HG03060 (cell line): ENCODE results near the gene CMTM4.

Source experiments
- ATAC-seq: cut with Tn5 transposase; IDR thresholded peaks from one replicate; pipeline ENCODE4 v1.9.1; 2021; ENCODE audit warnings: low read depth, moderate number of reproducible peaks; ENCODE audit not compliant: unreplicated experiment

CMTM4 gene

DNA sequence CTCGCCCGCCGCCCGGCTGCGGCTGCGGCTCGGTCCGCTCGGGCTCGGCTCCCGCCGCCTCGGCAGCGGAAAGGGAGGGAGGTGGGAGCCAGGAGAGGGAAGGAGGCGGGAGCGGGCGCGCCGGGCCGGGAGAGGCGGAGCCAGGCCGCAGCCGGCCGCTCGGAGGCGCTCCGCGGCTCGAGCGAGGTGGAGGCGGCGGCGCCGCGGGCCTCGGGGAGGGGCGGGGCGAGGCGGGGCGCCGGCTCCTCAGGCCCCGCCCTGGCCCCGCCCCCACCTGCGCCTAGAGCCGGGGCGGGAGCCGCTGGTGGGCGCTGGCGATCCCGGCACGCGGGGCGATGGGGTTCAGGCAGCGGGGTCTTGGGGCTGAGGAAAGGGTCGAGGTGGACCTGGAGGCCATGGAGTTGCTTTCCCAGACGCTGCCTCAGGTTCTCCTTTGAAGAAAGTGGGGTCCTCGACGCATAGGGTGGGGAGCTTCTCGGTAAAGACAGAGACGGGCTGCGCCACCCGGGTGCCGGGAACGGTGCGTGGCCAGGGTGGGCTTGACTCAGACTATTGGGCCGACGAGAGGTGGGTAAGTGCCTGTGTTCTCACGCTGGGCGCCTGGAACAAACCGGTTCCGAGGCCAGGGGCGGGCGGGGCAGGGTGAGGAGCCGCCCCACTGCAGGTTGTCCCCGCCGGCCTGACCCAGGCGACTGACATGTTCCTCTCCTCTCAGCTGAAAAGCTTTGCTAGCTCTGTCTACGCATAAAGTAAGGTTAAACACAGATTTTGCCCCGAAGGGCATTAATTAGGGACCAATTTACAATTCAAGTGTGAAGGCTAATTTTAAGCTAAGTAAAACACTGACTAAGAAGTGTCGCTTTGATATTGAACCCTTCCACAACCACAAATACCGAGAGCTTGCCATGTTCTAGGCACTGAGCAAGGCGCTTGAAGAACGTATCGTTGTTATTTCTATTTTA is at the start of gene CMTM4:
CMTM4 (minus strand) TSS at position 75 of the 962 bp plus-strand sequence. CDS start 218 bp downstream, outside the sequence.
- ATAC-seq = no peak

DNA sequence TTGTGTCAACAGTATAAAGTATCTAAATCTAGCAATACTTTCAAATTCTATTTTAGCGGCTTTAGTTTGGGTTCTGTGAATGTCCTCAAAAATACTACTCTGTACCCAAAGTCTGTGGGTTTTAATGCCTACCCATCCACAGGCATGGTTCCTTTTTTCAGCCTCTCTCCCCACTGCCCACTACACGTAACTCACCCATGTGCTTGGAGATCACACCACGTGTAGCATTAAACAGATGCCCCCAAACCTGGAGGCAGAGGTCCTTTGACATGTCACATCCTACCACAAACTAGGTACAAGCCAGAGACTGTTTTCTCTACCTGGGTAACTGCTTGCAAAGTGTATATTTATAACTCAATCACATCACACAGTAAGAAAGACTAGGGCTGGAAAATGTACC is 49.5 kb upstream of the CMTM4 start:
- no peak for ATAC-seq

DNA sequence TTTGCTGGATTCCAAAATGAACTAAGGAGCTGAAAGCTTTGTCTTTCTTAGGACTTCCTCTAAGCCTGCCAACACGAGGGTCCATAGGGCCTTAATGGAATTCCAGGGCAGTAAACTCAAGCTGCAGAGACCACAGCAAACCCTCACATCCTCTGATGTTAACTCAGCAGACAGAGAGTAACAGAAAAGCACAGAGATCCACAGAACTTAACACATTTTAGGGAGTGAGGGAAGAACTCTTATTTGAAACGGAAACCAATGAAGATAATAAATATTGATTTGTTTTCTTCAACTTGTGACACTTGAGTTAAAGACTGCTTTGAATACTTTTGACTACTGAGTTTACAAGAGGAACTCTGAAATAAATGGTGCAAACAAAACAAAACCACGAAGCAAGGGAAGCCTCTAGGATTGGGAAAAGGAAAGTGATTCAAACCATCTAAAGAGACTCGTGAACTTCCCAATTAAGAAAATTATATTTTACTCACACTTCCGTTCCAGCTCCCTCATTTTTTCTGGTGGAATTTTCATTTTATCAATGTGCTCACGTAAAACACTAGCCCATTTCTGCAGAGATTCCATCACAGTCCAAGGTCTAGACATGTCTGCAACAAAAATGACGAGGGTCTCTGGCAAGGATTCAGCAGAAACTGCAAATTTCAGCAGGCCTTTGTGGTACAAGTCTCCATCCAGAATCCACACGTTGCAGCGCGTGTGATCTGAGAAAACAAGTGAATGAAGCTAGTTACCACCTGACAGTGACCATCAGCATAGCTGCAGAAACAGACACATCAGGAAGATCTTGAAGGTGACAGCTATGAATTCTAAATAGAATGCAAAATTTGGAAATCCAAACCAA is 45.6 kb upstream of the CMTM4 start:
- ATAC-seq = no peak

GRCh38 chr16:66741169-66741900 is 44.8 kb upstream of the CMTM4 start:
- no peak for ATAC-seq

GRCh38 chr16:66740533-66740932 is 44.0 kb upstream of the CMTM4 start:
- no peak for ATAC-seq

DNA sequence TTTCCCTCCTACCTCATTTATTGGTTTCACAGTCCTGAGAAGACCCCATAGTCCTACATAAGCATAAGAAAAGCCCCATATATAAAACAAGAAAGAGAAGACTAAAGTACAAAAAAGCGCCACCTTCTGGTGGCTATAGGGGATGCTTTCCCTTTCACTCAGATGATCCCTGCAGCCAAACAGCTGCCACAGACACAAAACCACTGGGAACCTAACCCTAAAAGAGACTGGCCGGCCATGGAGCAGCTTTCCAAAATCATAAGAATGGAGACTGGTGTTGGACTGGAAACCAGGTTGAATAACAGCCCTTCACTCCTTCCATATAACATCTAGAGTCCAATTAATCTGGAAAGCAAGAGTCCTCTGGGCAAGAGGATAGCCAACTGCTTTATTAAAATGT is 43.5 kb upstream of the CMTM4 start:
- ATAC-seq = no peak

GRCh38 chr16:66735891-66736290 is 39.3 kb upstream of the CMTM4 start:
- ATAC-seq = no peak

DNA sequence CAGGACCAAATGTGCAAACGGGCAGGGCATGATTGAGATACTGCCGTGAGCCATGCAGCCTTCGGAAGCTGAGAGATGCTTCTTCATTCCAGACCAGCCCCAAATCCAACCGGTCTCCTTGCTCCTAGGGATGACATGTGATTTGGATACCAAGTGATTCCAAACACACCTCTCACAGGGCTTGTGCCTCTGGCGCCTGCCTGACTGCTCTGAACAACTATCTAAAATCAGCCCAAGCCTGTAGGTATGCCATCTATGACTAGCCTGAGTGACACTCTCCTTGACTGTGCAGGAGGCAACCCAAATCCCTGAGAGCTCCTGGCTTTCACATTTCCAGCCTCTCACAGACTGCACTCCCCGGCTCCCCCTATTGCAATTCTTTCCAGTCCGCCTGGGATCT is 34.6 kb upstream of the CMTM4 start:
- no peak for ATAC-seq

DNA sequence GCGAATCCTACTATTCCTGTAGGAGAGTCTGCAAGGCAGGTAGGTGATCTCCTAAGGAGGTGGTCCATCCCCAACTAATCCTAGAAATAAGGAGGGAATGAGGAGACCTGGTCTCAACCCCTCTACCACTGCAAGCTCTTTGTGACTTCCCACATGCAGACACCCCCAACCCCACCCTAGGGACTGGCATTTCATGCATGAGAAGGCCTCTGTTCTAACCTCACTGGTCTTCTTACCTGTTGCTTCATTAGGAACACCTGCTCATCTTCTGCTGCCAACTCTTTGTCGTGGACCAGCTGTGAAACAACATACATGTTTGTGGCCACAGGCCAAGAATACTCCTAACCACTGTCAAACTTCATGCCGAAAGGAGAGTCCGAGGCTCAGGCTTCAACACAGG is 32.3 kb upstream of the CMTM4 start:
- no peak for ATAC-seq

- ATAC-seq = no peak
Observed at GRCh38 chr16:66728117-66728787, 31.7 kb upstream of the CMTM4 start.

- no peak for ATAC-seq
Observed at GRCh38 chr16:66720766-66721165, 24.2 kb upstream of the CMTM4 start.

GRCh38 chr16:66719246-66719645 is 22.7 kb upstream of the CMTM4 start:
- ATAC-seq = no peak

- no peak for ATAC-seq
Observed at GRCh38 chr16:66717776-66718175, 21.2 kb upstream of the CMTM4 start.

GRCh38 chr16:66717112-66717675 is 20.7 kb upstream of the CMTM4 start:
- ATAC-seq = no peak

- ATAC-seq = no peak
Observed at GRCh38 chr16:66714654-66715307, 18.2 kb upstream of the CMTM4 start.

- ATAC-seq = no peak
Observed at GRCh38 chr16:66714062-66714461, 17.5 kb upstream of the CMTM4 start.

DNA sequence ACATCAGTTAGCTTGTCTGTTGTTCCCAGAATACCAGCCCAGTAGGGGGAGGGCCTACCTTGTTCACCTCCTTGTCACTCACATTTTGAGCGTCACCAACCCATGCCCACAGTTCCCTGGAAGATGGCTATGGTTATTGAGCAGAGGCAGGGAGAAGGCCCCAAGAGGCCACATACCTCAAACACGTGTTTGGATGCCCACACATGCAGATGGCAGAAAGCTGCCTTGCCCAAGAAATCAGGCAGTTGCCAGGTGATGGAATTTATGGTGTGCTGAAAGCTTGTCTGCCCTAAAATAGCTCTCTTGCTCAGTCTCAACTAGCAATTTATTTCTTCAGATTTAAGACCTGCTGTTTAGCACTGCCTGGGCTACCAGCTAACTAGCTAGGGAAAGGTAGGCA is 16.5 kb upstream of the CMTM4 start:
- no peak for ATAC-seq

- no peak for ATAC-seq
Observed at GRCh38 chr16:66712512-66712911, 16.0 kb upstream of the CMTM4 start.

DNA sequence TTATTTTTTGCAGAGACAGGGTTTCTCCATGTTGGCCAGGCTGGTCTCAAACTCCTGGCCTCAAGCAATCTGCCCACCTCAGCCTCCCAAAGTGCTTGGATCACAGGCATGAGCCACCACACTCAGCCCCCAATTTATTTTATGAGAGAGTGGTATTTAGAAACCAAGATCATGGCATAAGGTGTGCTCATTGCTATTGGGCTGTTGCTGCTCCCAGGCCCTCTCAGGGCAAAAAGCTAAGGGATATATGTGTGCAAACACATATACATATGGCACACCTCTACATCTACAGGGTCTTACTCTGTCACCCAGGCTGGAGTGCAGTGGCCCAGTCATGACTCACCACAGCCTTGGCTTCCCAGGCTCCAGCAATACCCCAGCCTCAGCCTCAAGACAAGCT is 15.0 kb upstream of the CMTM4 start:
- ATAC-seq = no peak
